RWPE1 (cell line): ENCODE data around the gene CHRNA3.
"Not testable (repeated sequence)": the region's sequence is repeated elsewhere in the genome, so short reads cannot be mapped to it uniquely, and the experiment has no call there.

ENCODE experiments used
- CTCF ChIA-PET: fragments of 350-600 bp; sonication (Branson Sonifier 250); formaldehyde crosslinking; extraction: SDS; loops from one replicate; lab custom pipeline; 2021; lab: Yijun Ruan, JAX
- POLR2A ChIA-PET: fragments of 400-600 bp; formaldehyde crosslinking; extraction: SDS; loops from one replicate; lab custom pipeline; 2020; ENCODE audit warnings: antibody characterized with exemption; ENCODE audit not compliant: low non-redundant PET; lab: Yijun Ruan, JAX
- DNase-seq: peaks from one replicate; pipeline ENCODE4 v3.0.0; 2012; ENCODE audit warnings: low spot score
- H3K27ac ChIP-seq: fragments of 450-650 bp; 2 replicates; pipeline ENCODE4 v1.5.1; 2017
- TF ChIP-seq, protein P1 (sequence below): fragments of 450-650 bp; conservative IDR thresholded peaks from 2 replicates; pipeline ENCODE4 v1.5.1; 2017; ENCODE audit warnings: low read depth, mild to moderate bottlenecking

Gene CHRNA3

GRCh38 chr15:78564743-78565096 lies 56.1 kb downstream of the CHRNA3 start:
- POLR2A ChIA-PET = interaction anchor here (1.5 kb wide), 1 partner anchor 24 kb away, joined by 5 read pairs; the partner anchor contains the start of gene PSMA4
- H3K27ac ChIP-seq = peak overlapping the region; percentile 90
- TF ChIP-seq, protein P1, sequence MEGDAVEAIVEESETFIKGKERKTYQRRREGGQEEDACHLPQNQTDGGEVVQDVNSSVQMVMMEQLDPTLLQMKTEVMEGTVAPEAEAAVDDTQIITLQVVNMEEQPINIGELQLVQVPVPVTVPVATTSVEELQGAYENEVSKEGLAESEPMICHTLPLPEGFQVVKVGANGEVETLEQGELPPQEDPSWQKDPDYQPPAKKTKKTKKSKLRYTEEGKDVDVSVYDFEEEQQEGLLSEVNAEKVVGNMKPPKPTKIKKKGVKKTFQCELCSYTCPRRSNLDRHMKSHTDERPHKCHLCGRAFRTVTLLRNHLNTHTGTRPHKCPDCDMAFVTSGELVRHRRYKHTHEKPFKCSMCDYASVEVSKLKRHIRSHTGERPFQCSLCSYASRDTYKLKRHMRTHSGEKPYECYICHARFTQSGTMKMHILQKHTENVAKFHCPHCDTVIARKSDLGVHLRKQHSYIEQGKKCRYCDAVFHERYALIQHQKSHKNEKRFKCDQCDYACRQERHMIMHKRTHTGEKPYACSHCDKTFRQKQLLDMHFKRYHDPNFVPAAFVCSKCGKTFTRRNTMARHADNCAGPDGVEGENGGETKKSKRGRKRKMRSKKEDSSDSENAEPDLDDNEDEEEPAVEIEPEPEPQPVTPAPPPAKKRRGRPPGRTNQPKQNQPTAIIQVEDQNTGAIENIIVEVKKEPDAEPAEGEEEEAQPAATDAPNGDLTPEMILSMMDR = no peak
- DNase-seq = no peak
- CTCF ChIA-PET = interaction anchor here (0.7 kb wide), 1 partner anchor 50 kb away, joined by 3 read pairs; no protein-coding TSS in a partner anchor

DNA sequence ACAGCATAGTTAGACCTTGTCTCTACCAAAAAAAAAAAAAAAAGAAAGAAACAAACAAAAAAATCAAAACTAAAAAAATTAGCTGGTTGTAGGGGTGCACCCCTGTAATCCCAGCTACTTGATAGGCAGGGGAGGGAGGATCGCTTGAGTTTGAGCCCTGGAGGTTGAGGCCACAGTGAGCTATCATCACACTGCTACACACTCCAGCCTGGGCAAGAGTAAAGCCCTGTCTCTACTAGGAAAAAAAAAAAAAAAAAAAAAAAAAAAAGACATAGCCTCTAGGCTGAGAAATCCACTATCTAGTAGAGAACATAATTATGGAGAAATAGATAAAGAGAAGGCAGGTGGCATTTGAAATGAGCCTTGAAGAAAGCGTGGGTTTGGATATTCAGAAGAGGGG lies 57.7 kb downstream of the CHRNA3 start:
- TF ChIP-seq, protein P1 = no peak
- DNase-seq = no peak
- CTCF ChIA-PET = interaction anchor here (0.6 to 0.7 kb wide), 4 partner anchors 32 to 608 kb away, joined by 3 to 6 read pairs (median 4); no protein-coding TSS in a partner anchor
- H3K27ac ChIP-seq = no peak overlapping the region
- POLR2A ChIA-PET = no interaction called here

DNA sequence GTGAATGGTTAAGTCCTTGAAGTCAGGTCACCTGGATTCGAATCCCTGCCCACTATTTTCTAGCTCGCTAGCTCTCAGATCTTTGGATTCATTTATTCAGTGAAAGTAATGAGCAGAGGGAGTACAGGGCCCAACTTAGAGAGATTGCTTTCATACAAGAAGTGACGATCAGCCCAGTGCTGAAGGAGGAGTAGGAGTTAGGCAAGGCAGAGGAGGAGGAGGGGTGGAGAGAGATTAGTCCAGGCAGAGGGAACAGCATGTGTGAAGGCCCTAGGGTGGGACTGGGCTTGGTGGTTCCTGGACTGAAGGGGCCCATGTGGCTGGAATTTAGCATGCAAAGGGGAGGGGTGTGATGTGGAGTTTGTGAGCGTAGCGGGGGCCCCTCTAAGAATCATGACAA lies 59.3 kb downstream of the CHRNA3 start:
- H3K27ac ChIP-seq = no peak overlapping the region
- POLR2A ChIA-PET = no interaction called here
- TF ChIP-seq, protein P1 = no peak
- no peak for DNase-seq
- CTCF ChIA-PET = no interaction called here

- DNase-seq, POLR2A ChIA-PET, H3K27ac ChIP-seq: not testable (repeated sequence)
- CTCF ChIA-PET = interaction anchor here (1.0 kb wide), 1 partner anchor 20 kb away, joined by 3 read pairs; the partner anchor contains the start of gene PSMA4
Observed at GRCh38 chr15:78560201-78560600, 60.6 kb downstream of the CHRNA3 start.

GRCh38 chr15:78552597-78552996 lies 68.2 kb downstream of the CHRNA3 start:
- H3K27ac ChIP-seq = no peak overlapping the region
- CTCF ChIA-PET = interaction anchor here (0.6 kb wide), 1 partner anchor 12 kb away, joined by 3 read pairs; no protein-coding TSS in a partner anchor
- TF ChIP-seq, protein P1 = no peak
- DNase-seq = no peak
- POLR2A ChIA-PET = no interaction called here

DNA sequence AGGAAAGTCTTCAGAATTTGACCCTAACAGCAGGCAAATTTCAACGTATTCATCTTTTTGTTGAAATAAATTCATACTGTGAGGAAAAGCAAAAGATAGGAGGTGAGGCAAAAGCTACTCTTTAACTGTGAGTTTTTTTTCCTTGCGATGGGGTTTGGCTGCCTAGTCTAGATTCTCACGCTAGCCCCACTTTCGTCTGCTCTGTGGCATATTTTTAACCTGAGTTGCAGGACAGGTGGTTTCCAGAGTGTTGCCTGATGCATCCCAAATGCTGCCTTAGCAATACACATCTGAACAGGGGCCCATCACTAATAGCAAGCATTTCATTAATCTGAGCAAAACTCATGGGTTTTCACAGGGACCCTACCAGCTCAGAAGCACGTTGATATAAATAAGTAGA lies 68.9 kb downstream of the CHRNA3 start:
- DNase-seq = no peak
- TF ChIP-seq, protein P1 = no peak
- CTCF ChIA-PET = interaction anchor here (0.7 kb wide), 1 partner anchor 33 kb away, joined by 3 read pairs; no protein-coding TSS in a partner anchor
- POLR2A ChIA-PET = no interaction called here
- no peak overlapping the region for H3K27ac ChIP-seq

- TF ChIP-seq, protein P1 = no peak
- no peak for DNase-seq
- POLR2A ChIA-PET = no interaction called here
- CTCF ChIA-PET = interaction anchor here (0.7 kb wide), 1 partner anchor 108 kb away, joined by 3 read pairs; no protein-coding TSS in a partner anchor
- no peak overlapping the region for H3K27ac ChIP-seq
Observed at GRCh38 chr15:78550815-78551214, 70.0 kb downstream of the CHRNA3 start.
